ENCODE data around the gene ACP3.
"Not testable (repeated sequence)": the region's sequence is repeated elsewhere in the genome, so short reads cannot be mapped to it uniquely, and the experiment has no call there.

Gene ACP3

GRCh38 chr3:132317229-132317948 is at the start of gene ACP3:
Gene ACP3 (plus strand): TSS chr3:132317407. CDS start chr3:132317457, 50 bp downstream.
- DNase-seq, result peak; percentile 30

GRCh38 chr3:132268956-132269355 is 48.3 kb upstream of the ACP3 start:
- DNase-seq, result no peak

DNA sequence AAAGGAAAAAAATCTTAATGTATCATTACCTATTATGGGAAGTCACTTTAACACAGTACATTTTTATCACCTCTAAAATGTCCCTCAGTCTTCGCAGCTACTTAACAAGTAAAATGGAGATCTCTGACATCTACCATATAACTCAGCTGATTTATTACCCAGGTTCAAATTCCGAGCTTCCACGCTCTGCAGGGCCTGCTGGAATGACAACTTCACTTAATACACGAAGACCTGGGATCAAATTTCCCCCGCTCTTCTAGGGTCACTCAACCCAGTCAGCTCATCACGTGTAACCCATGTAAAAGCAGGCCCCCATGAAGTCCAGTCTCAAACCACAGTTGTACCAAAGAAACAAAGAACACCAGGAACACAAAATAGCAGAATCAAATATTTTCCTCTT is 44.2 kb upstream of the ACP3 start:
- no peak for DNase-seq

GRCh38 chr3:132276228-132276906 is 40.8 kb upstream of the ACP3 start:
- DNase-seq, result no peak

DNA sequence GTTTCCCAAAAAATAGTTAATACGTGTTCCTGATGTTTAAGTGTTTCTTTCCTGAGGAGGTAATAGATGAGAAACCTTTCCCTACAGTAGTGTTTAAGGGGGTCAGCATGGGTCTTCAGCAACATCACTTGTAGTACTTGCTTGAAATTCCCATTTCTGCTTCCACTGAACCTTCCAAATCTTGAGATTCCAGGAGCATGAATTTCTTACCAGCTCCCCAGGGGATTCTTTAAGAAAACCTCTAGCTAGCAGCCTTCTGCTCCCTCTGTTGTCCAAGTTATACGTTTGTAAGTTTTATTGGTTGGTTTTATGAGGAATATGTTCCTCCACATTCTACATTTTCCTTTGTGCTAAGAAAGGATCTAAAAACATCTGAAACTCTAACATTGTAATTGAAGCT is 38.2 kb upstream of the ACP3 start:
- DNase-seq, result no peak

- DNase-seq, result peak; percentile 20
Observed at GRCh38 chr3:132283440-132283839, 33.8 kb upstream of the ACP3 start.

GRCh38 chr3:132283916-132284405 is 33.2 kb upstream of the ACP3 start:
- no peak for DNase-seq

- DNase-seq, result no peak
Observed at GRCh38 chr3:132284781-132285619, 32.2 kb upstream of the ACP3 start.

- DNase-seq, result no peak
Observed at GRCh38 chr3:132285620-132285945, 31.6 kb upstream of the ACP3 start.

- DNase-seq, result no peak
Observed at GRCh38 chr3:132286035-132286434, 31.2 kb upstream of the ACP3 start.

DNA sequence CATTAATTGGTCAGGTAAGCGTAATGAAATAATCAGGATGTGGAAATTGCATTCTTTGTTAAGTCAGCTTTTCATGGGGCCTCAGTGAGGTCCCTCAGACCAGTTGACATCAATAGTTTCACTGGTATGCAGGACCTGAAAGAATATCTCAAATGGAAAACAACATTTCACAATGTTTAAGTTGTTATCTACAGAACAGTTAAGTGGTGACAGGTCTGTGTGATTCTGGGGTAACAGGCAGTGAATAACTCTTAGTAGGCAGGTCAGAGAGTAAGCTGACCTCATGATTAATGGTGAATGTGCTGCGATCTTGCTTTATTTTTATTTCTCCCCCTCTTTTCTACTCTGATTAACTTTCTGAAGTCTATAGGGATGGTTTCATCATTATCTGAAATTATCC is 28.9 kb upstream of the ACP3 start:
- DNase-seq, result no peak

- DNase-seq, result no peak
Observed at GRCh38 chr3:132289316-132289715, 27.9 kb upstream of the ACP3 start.

DNA sequence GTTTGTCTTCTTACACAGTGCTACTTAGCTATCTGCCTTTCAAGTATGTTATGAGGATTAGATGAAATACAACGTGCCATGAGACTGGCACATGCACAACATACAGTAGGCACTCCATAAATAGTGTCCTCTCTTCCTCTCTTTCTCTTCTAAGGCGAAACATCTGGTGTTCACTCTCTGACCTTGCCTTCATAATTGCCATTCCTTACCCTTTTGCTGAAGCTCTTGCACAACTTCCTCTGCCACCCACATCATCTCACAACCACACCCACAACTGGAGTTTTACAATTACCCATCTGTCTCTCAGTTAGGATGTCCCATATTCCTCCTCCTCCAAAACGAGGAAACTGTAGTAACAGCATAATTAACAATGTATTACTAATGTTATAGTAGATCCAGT is 26.4 kb upstream of the ACP3 start:
- DNase-seq, result peak; percentile 27

DNA sequence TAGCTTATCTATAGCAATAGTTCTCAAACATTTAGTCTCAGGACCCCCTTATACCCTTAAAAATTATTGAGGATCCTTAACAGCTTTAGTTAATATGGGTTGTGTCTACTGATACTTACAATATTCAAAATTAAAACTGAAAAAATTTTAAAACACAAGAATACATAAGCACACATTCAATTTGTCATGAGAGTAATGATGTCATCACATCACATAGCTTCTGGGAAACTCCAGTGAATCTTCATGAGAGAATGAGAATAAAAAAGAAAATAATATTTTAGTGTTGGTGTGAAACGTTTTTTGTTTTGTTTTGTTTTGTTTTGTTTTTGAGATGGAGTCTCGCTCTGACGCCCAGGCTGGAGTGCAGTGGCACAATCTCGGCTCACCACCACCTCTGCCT is 25.2 kb upstream of the ACP3 start:
- no peak for DNase-seq

DNA sequence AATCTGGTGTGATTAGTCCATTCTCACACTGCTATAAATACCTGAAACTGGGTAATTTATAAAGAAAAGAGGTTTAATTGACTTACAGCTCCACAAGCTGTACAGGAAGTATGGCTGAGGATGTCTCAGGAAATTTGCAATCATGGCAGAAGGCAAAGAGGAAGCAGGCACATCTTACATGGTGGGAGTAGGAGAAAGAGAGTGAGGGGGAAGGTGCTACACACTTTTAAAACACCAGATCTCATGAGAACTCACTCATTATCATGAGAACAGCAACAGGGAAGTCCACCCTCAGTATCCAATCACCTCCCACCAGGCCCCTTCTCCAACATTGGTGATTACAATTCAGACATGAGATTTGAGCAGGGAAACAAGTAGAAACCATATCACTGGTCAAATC is 24.0 kb upstream of the ACP3 start:
- no peak for DNase-seq

GRCh38 chr3:132294906-132295305 is 22.3 kb upstream of the ACP3 start:
- DNase-seq, result no peak

DNA sequence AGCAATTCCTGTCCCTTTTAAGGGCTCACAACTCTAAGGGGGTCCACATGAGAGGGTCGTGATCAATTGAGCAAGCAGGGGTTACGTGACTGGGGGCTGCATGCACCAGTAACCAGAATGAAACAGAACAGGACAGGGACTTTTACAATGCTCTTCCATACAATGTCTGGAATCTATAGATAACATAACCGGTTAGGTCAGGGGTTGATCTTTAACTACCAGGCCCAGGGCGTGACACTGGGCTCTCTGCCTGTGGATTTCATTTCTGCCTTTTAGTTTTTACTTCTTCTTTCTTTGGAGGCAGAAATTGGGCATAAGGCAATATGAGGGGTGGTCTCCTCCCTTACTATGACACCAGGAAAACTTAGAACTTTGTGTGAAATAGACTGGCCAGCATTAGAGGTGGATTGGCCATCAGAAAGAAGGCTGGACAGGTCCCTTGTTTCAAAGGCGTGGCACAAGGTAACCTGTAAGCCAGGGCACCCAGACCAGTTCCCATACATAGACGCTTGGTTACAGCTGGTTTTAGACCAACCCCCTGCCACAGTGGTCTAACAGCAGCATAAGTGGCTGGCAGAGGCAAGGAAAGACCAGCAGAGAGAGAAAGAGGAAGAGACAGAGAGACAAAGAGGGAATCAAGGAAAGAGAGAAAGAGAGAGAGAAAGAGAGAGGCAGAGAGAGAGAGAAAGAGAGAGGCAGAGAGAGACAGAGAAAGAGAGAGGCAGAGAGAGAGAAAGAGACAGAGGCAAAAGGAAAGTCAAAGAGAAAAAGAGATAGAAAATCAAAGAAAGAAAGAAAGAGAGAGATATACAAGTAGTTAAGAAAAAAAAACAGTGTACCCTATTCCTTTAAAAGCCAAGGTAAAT is 13.6 kb upstream of the ACP3 start:
- DNase-seq, result not testable (repeated sequence)

GRCh38 chr3:132304351-132304750 is 12.9 kb upstream of the ACP3 start:
- not testable (repeated sequence) for DNase-seq

DNA sequence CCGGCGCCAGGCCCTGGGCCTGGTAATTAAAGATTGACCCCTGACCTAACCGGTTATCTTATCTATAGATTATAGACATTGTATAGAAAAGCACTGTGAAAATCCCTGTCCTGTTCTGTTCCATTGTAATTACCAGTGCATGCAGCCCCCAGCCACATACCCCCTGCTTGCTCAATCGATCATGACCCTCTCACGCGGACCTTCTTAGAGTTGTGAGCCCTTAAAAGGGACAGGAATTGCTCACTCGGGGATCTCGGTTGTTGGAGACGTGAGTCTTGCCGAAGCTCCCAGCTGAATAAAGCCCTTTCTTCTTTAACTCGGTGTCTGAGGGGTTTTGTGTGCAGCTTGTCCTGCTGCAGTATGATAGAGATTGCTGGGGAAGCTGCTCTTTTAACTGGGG is 7.2 kb upstream of the ACP3 start:
- not testable (repeated sequence) for DNase-seq

DNA sequence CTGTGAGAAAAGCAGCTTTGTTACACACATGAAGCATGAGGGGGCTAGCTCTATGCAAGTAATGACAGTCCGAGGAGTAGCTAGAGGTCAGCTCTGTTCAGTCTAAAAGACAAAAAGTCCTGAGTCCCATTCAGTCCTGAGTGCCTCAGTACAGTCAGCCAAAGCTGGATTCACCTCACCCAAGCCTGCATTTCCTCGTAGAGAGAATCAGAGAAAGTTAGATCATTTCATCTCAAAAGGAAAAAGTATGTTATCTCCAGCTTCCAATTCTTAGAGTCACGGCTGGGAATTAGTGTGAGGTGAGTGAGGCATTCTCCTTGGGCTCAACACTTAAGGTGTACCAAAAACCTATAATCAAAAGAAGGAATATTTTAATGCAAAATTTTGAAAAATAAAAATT is 5.9 kb upstream of the ACP3 start:
- DNase-seq, result no peak

DNA sequence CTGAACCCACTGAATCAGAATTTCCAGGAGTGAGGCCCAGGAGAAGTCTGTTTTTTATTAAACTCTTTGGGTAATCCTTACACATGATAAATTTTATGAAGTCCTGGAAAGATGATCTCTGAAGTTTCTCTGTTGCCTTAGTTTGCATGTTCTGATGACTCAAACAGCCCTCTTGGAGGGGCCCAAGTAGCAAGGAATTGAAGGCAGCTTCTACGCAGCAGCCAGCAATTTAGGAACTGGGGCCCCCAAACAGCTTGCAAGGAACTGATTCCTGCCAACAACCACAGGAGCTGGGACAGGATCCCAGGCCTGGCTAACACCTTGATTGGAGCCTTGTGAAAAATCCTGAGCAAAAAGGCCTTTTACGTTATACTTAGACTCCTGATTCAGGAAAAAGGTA is 5.4 kb upstream of the ACP3 start:
- no peak for DNase-seq

DNA sequence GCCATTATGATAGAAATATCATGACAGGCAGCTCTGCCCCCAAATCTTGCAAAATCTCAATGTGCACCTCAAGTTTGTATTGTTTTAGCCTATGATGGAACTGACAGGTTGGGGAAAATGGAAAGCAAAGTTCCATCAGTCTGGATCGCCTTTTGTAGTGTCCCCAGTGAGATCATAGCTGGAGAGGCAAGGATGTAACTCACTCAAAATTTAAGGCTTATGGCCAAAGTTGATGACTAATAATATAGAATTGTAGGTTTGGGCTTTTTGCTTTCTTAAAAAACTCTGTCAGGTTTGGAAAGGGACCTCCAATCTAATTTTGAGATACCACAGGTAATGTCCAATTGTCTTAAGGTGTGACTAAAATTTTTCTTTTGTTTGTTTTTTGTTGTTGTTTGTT is 1.4 kb upstream of the ACP3 start:
- DNase-seq, result no peak

- DNase-seq, result no peak
Observed at GRCh38 chr3:132318451-132318850, 1.2 kb downstream of the ACP3 start.
